NOMO-1 treated with dmso at 0.1 percent for 144 hours (cell line): ENCODE data around the gene SLC25A10.

ENCODE experiments used
- DNase-seq: peaks from one replicate; lab custom pipeline; 2025; ENCODE audit not compliant: unreplicated experiment; lab: John Stamatoyannopoulos, UW

The SLC25A10 gene

DNA sequence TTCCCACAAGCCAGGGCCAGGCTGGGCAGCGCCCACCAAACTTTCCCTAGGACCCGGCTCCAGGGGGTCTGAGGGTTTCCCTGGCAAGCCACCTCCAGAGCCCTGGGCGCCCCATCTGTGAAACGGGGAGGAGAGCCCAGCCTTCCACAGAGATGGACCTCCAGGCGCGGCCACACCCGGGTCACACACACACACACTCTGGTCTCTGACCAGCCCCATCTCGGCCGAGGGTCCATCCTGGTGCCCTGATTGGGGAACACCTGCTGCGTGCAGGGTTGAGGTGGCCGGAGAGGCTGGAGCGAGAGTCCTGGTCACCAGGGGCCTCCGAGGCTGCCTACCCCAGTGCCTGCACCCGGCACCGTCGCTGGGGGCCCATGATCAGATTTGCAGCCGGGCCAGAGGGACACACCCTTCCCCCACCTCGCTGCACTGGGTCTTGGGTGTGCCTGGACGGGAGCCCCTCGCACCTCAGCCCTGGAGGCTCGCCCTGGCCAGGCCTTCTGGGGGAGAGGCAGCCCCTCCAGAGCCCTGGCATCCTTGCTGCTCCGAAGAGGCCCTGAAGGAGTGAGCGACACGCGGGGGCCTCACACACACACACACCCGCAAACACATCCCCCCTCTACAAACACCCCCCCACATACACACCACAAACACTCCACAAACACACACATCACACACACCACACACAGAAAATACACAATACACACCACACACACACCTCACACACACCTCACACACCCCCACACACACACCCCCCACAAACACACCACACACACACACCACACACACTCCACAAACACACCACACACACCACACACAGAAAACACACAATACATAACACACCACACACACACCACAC is 29.7 kb downstream of the SLC25A10 start:
- no peak for DNase-seq
